Stomach (tissue), 4 donors: Measurements from ENCODE around the gene LITAF.

Experiments used
- EP300 ChIP-seq: sonication (generic); formaldehyde crosslinking; IDR thresholded peaks from one replicate; pipeline ENCODE4 v1.6.1; 2017; ENCODE audit warnings: antibody characterized with exemption
- POLR2A ChIP-seq, 4 donors: fragments of 450-650 bp; IDR thresholded peaks; one replicate each; pipeline ENCODE4 v1.6.1; 2016; ENCODE audit warnings: antibody characterized with exemption in 4 of 4, control low read depth in 2 of 4, mild to moderate bottlenecking in 1 of 4, moderate library complexity in 1 of 4
- POLR2AphosphoS5 ChIP-seq, 3 donors: sonication (generic); formaldehyde crosslinking; IDR thresholded peaks; one replicate each; pipeline ENCODE4 v1.6.1; 2016; ENCODE audit warnings: antibody characterized with exemption in 3 of 3
- TF ChIP-seq, protein P1 (sequence below), 7 experiments: fragments of 450-650 bp in 4 of 7; fragments of 200-600 bp in 3 of 7; sonication (generic) in 3 of 7; IDR thresholded peaks; one replicate each; pipeline ENCODE4 v1.5.1; 2016 to 2019; ENCODE audit warnings: antibody characterized with exemption in 7 of 7, control low read depth in 2 of 7, mild to moderate bottlenecking in 1 of 7

DNA sequence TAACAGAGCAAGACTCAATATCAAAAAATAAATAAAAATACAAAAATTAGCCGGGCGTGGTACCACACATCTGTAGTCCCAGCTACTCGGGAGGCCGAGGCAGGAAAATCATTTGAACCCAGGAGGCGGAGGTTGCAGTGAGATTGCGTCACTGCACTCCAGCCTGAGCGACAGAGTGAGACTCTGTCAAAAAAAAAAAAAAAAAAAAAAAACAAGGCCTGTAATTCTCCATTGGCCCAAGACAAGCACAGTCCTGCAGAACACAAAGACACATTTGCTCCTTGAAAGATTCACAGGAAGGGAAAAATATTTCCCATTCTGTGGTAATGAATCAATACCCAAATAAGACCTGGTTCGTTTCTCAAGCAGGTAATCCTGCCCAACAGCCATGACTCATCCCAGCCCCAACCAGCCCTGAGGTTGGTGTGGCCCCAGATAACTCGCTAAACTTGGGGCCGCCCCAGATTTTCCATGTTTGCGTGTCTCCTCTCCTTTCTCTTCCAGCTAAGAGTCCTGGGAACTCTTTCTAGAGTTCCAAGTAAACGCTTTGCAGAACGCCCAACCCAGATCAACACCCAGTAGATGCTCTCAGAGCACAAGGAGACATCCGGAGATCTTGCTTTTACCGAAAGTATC lies 41.2 kb upstream of the LITAF start:
- TF ChIP-seq, protein P1, sequence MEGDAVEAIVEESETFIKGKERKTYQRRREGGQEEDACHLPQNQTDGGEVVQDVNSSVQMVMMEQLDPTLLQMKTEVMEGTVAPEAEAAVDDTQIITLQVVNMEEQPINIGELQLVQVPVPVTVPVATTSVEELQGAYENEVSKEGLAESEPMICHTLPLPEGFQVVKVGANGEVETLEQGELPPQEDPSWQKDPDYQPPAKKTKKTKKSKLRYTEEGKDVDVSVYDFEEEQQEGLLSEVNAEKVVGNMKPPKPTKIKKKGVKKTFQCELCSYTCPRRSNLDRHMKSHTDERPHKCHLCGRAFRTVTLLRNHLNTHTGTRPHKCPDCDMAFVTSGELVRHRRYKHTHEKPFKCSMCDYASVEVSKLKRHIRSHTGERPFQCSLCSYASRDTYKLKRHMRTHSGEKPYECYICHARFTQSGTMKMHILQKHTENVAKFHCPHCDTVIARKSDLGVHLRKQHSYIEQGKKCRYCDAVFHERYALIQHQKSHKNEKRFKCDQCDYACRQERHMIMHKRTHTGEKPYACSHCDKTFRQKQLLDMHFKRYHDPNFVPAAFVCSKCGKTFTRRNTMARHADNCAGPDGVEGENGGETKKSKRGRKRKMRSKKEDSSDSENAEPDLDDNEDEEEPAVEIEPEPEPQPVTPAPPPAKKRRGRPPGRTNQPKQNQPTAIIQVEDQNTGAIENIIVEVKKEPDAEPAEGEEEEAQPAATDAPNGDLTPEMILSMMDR (IDR thresholded peaks at IDR 0.05): no peak
- TF ChIP-seq POLR2AphosphoS5 (IDR thresholded peaks at IDR 0.05): no peak
- TF ChIP-seq EP300: no peak
- TF ChIP-seq POLR2A (IDR thresholded peaks at IDR 0.05): no peak
